GM23248 (cell line): ENCODE results near the gene NPAS3.

Experiments used
- EZH2 ChIP-seq: fragments of 200-600 bp; sonication (generic); IDR thresholded peaks from 2 replicates; pipeline ENCODE4 v1.6.1; 2018; ENCODE audit warnings: antibody characterized with exemption, mild to moderate bottlenecking; ENCODE audit not compliant: insufficient read depth, poor library complexity, severe bottlenecking
- EZH2phosphoT487 ChIP-seq: fragments of 200-600 bp; sonication (generic); IDR thresholded peaks from 2 replicates; pipeline ENCODE4 v1.6.1; 2018; ENCODE audit warnings: antibody characterized with exemption, moderate library complexity, mild to moderate bottlenecking, low read depth; ENCODE audit not compliant: insufficient read depth

GRCh38 chr14:33317675-33318074, 379.0 kb downstream of the NPAS3 start:
- TF ChIP-seq EZH2 (no peak), EZH2phosphoT487 (no peak)
